ENCODE results near the gene RAD51B. TPM values are rescaled to one million over a fixed set of nuclear protein-coding genes. Genes with fewer than 3 reads are reported as not detected.

Gene RAD51B
- total RNA-seq, 1 experiment from 2014 or later: 8.5 TPM

DNA sequence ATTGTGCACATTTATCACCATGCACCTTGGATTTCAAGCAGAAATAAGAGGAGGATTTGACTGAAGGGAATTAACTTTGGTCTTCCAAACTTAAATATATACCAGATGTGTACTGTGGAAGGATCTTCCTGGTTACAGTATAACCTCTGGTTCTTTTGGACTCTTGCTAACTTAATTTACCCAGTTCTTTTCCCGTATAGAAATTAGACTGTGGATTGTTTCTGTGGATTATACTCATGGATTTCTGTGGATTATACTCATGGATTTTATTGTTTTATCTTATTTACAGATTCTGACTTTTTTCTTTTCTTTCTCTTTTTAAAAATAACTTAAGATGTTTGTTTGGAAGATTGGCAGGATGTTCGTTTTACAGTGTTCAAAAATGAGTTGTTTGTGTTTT lies 215.3 kb downstream of the RAD51B start:
- no peak for TF ChIP-seq SIN3A (IDR thresholded peaks at IDR 0.05; ENCODE audit: borderline replicate concordance, insufficient read depth, low read depth, low read length)
- TF ChIP-seq, protein P1, sequence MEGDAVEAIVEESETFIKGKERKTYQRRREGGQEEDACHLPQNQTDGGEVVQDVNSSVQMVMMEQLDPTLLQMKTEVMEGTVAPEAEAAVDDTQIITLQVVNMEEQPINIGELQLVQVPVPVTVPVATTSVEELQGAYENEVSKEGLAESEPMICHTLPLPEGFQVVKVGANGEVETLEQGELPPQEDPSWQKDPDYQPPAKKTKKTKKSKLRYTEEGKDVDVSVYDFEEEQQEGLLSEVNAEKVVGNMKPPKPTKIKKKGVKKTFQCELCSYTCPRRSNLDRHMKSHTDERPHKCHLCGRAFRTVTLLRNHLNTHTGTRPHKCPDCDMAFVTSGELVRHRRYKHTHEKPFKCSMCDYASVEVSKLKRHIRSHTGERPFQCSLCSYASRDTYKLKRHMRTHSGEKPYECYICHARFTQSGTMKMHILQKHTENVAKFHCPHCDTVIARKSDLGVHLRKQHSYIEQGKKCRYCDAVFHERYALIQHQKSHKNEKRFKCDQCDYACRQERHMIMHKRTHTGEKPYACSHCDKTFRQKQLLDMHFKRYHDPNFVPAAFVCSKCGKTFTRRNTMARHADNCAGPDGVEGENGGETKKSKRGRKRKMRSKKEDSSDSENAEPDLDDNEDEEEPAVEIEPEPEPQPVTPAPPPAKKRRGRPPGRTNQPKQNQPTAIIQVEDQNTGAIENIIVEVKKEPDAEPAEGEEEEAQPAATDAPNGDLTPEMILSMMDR (IDR thresholded peaks at IDR 0.05): no peak
- TF ChIP-seq TCF7L2 (IDR thresholded peaks at IDR 0.05; ENCODE audit: low read depth, low read length): no peak
- TF ChIP-seq, protein P2, sequence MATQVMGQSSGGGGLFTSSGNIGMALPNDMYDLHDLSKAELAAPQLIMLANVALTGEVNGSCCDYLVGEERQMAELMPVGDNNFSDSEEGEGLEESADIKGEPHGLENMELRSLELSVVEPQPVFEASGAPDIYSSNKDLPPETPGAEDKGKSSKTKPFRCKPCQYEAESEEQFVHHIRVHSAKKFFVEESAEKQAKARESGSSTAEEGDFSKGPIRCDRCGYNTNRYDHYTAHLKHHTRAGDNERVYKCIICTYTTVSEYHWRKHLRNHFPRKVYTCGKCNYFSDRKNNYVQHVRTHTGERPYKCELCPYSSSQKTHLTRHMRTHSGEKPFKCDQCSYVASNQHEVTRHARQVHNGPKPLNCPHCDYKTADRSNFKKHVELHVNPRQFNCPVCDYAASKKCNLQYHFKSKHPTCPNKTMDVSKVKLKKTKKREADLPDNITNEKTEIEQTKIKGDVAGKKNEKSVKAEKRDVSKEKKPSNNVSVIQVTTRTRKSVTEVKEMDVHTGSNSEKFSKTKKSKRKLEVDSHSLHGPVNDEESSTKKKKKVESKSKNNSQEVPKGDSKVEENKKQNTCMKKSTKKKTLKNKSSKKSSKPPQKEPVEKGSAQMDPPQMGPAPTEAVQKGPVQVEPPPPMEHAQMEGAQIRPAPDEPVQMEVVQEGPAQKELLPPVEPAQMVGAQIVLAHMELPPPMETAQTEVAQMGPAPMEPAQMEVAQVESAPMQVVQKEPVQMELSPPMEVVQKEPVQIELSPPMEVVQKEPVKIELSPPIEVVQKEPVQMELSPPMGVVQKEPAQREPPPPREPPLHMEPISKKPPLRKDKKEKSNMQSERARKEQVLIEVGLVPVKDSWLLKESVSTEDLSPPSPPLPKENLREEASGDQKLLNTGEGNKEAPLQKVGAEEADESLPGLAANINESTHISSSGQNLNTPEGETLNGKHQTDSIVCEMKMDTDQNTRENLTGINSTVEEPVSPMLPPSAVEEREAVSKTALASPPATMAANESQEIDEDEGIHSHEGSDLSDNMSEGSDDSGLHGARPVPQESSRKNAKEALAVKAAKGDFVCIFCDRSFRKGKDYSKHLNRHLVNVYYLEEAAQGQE (IDR thresholded peaks at IDR 0.05; ENCODE audit: insufficient read depth in 1 of 2, low read depth in 2 of 2, low read length in 1 of 2): no peak
- TF ChIP-seq POLR2AphosphoS5 (IDR thresholded peaks at IDR 0.05; ENCODE audit: low read depth, low read length): no peak
- in situ Hi-C loops (cut with HindIII; ENCODE audit: low pct_unique_long_range_greater_than_20kb, low sequenced_read_pairs): no loop called here
- Histone ChIP-seq H3K4me1 (ENCODE audit: control insufficient read depth, insufficient read depth, low read length) (no peaks in the 10 kb centered on the region), H3K27ac (ENCODE audit: low read length) (no peak overlapping the region), H3K4me3 (ENCODE audit: low read depth in 2 of 2, low read length in 2 of 2) (no peak overlapping the region), H3K27me3 (ENCODE audit: control insufficient read depth, insufficient read depth, low read length) (no peaks in the 10 kb centered on the region), H3K9me3 (ENCODE audit: control insufficient read depth, insufficient read depth, low read depth, low read length) (no peaks in the 10 kb centered on the region; the same call in 1 of the 2 replicates), H3K36me3 (ENCODE audit: control insufficient read depth, insufficient read depth, low read length) (no peaks in the 10 kb centered on the region)
- ChIA-PET CTCF (no interaction called here), POLR2A (no interaction called here)
- DNase-seq (ENCODE audit: low read depth, low spot score): no peak
- intact Hi-C loops (cut with micrococcal nuclease; ENCODE audit: unreplicated experiment): no loop called here
- no peak for ATAC-seq
- no TSS peak for BruUV-seq (replicated peaks)

DNA sequence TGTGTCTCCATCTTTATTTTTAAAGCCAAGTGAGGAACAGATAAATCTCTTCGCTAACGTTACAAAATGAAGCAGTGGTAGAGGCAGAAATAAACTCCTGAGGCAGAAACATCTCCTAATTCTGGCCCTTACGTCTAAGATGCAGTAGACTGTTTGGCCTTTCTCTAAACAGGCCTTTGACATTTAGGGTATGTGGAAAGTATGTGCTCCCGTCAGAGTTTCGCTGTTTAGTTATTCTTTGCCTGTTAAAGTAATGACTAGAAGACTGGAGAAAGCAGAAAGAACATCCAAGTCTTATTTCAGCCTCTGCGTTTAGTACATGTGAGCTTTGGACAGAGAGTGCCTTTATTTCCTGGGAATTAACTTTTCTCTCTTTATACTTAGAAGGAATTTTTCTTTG lies 216.6 kb downstream of the RAD51B start:
- Histone ChIP-seq H3K27me3 (ENCODE audit: control insufficient read depth, insufficient read depth, low read length) (no peaks in the 10 kb centered on the region), H3K27ac (ENCODE audit: low read length) (peak overlapping the region; percentile 57; the same call in 1 of the 2 replicates), H3K4me1 (ENCODE audit: control insufficient read depth, insufficient read depth, low read length) (no peaks in the 10 kb centered on the region), H3K4me3 (ENCODE audit: low read depth in 2 of 2, low read length in 2 of 2) (no peak overlapping the region), H3K36me3 (ENCODE audit: control insufficient read depth, insufficient read depth, low read length) (no peaks in the 10 kb centered on the region), H3K9me3 (ENCODE audit: control insufficient read depth, insufficient read depth, low read depth, low read length) (no peaks in the 10 kb centered on the region)
- intact Hi-C loops (cut with micrococcal nuclease; ENCODE audit: unreplicated experiment) (no loop called here), in situ Hi-C loops (cut with HindIII; ENCODE audit: low pct_unique_long_range_greater_than_20kb, low sequenced_read_pairs) (no loop called here)
- BruUV-seq (replicated peaks): no TSS peak
- TF ChIP-seq SIN3A (IDR thresholded peaks at IDR 0.05; ENCODE audit: borderline replicate concordance, insufficient read depth, low read depth, low read length) (no peak), TCF7L2 (IDR thresholded peaks at IDR 0.05; ENCODE audit: low read depth, low read length) (no peak), POLR2AphosphoS5 (IDR thresholded peaks at IDR 0.05; ENCODE audit: low read depth, low read length) (no peak)
- TF ChIP-seq, protein P1 (IDR thresholded peaks at IDR 0.05): no peak
- TF ChIP-seq, protein P2 (IDR thresholded peaks at IDR 0.05; ENCODE audit: insufficient read depth in 1 of 2, low read depth in 2 of 2, low read length in 1 of 2): no peak
- POLR2A ChIA-PET: no interaction called here
- CTCF ChIA-PET: no interaction called here
- no peak for DNase-seq (ENCODE audit: low read depth, low spot score)
- no peak for ATAC-seq
